ENCODE results near the gene CFAP54.
A peak's percentile ranks its signal among the peaks of the same experiment; 100 is the strongest.

Gene CFAP54

GRCh38 chr12:96901175-96901574 lies 411.8 kb downstream of the CFAP54 start:
- no peak for ATAC-seq

- no peak for ATAC-seq
Measured at GRCh38 chr12:96902076-96902475, 412.7 kb downstream of the CFAP54 start.

- no peak for ATAC-seq
Measured at GRCh38 chr12:96906498-96906848, 417.1 kb downstream of the CFAP54 start.

GRCh38 chr12:96906849-96907670 lies 417.7 kb downstream of the CFAP54 start, which contains the start of gene NEDD1:
TSS of gene NEDD1 (plus strand) at chr12:96907257. CDS start at chr12:96909760, 2,503 bp downstream.
- peak; percentile 87 to 89 for ATAC-seq

- peak; percentile 31 to 38 for ATAC-seq
Measured at GRCh38 chr12:96907671-96908422, 418.5 kb downstream of the CFAP54 start.

- no peak for ATAC-seq
Measured at GRCh38 chr12:96908423-96908675, 419.0 kb downstream of the CFAP54 start.

- ATAC-seq, result no peak
Measured at GRCh38 chr12:96912261-96912660, 422.9 kb downstream of the CFAP54 start.

- ATAC-seq, result no peak
Measured at GRCh38 chr12:96912943-96913342, 423.6 kb downstream of the CFAP54 start.

GRCh38 chr12:96919510-96920210 lies 430.3 kb downstream of the CFAP54 start:
- no peak for ATAC-seq
